AG04450 (cell line): ENCODE data around the gene PAQR9. TPM values are rescaled to one million over a fixed set of nuclear protein-coding genes. Genes with fewer than 3 reads are reported as not detected.

ENCODE experiments used
- CTCF ChIA-PET: fragments of 300-600, 350-600 bp; formaldehyde crosslinking; extraction: SDS; loops from one replicate; lab custom pipeline; 2022; ENCODE audit warnings: antibody characterized with exemption, inconsistent platforms; lab: Charles Lee
- POLR2A ChIA-PET: fragments of 350-600 bp; formaldehyde crosslinking; extraction: SDS; loops from one replicate; lab custom pipeline; 2021; ENCODE audit warnings: antibody characterized with exemption, inconsistent platforms; lab: Yijun Ruan, JAX
- DNase-seq: peaks from one replicate; pipeline ENCODE4 v3.0.0-alpha.2; 2011; ENCODE audit warnings: low read depth, low spot score
- H3K27ac ChIP-seq: one replicate; pipeline ENCODE4 v1.5.1; 2012; ENCODE audit warnings: low read depth, low read length, control low read depth
- H3K27me3 ChIP-seq: one replicate; pipeline ENCODE4 v1.6.0; 2012; ENCODE audit warnings: low read length; ENCODE audit not compliant: control insufficient read depth, insufficient read depth
- H3K4me3 ChIP-seq: 2 replicates; pipeline ENCODE4 v1.5.1; 2011; ENCODE audit warnings: mild to moderate bottlenecking, low read depth, low read length, control low read depth
- H3K9me3 ChIP-seq: 2 replicates; pipeline ENCODE4 v1.5.1; 2012; ENCODE audit warnings: low read length; ENCODE audit not compliant: control insufficient read depth, insufficient read depth
- polyA minus RNA-seq: library from RNA; depleted of rRNA, polyadenylated mRNA; stranded (reverse); fragments of >200 nt; gene quantifications from 2 replicates; pipeline ENCODE4 v1.2.3, GENCODE V29; 2011; rRNA and poly(A)+ RNA removed
- polyA plus RNA-seq: library from polyadenylated mRNA; depleted of rRNA; stranded (reverse); fragments of >200 nt; gene quantifications from 2 replicates; pipeline ENCODE4 v1.2.3, GENCODE V29; 2011; rRNA removed
- TF ChIP-seq, protein P1 (sequence below): IDR thresholded peaks from 2 replicates; pipeline ENCODE4 v1.5.1; 2011; ENCODE audit warnings: low read depth, low read length, control low read depth, inconsistent platforms

PAQR9 gene
- polyA plus RNA-seq (not detected in 2 replicates), polyA minus RNA-seq (not detected in 2 replicates)

- TF ChIP-seq, protein P1, sequence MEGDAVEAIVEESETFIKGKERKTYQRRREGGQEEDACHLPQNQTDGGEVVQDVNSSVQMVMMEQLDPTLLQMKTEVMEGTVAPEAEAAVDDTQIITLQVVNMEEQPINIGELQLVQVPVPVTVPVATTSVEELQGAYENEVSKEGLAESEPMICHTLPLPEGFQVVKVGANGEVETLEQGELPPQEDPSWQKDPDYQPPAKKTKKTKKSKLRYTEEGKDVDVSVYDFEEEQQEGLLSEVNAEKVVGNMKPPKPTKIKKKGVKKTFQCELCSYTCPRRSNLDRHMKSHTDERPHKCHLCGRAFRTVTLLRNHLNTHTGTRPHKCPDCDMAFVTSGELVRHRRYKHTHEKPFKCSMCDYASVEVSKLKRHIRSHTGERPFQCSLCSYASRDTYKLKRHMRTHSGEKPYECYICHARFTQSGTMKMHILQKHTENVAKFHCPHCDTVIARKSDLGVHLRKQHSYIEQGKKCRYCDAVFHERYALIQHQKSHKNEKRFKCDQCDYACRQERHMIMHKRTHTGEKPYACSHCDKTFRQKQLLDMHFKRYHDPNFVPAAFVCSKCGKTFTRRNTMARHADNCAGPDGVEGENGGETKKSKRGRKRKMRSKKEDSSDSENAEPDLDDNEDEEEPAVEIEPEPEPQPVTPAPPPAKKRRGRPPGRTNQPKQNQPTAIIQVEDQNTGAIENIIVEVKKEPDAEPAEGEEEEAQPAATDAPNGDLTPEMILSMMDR: no peak
- Histone ChIP-seq H3K4me3 (peak within 1 kb of the TSS; percentile 55), H3K9me3 (peaks cover 11% of the 10 kb centered on the region), H3K27me3 (peaks cover 36% of the 10 kb centered on the region), H3K27ac (no peak within 1 kb of the TSS)
- CTCF ChIA-PET: interaction anchor here (0.6 to 1.4 kb wide), 2 partner anchors 79 to 135 kb away, joined by 3 to 5 read pairs; no protein-coding TSS in a partner anchor
- DNase-seq: no peak
- POLR2A ChIA-PET: interaction anchor here (0.7 kb wide), 1 partner anchor 328 kb away, joined by 3 read pairs; no protein-coding TSS in a partner anchor
Observed at GRCh38 chr3:142963516-142964448, at the start of gene PAQR9. PAQR9 (minus strand) TSS chr3:142963674; CDS start chr3:142963336, 338 bp downstream.

- TF ChIP-seq, protein P1: no peak
- ChIA-PET CTCF (interaction anchor here (0.6 to 4.1 kb wide), 2 partner anchors 27 to 183 kb away, joined by 3 to 17 read pairs; no protein-coding TSS in a partner anchor), POLR2A (no interaction called here)
- Histone ChIP-seq H3K4me3 (no peak overlapping the region), H3K27ac (no peak overlapping the region), H3K27me3 (no peaks in the 10 kb centered on the region), H3K9me3 (no peaks in the 10 kb centered on the region)
- DNase-seq: no peak
Observed at GRCh38 chr3:143011705-143012104, 48.2 kb upstream of the PAQR9 start.

GRCh38 chr3:143010024-143010423, 46.5 kb upstream of the PAQR9 start:
- TF ChIP-seq, protein P1: no peak
- no peaks in the 10 kb centered on the region for H3K9me3 ChIP-seq
- DNase-seq: no peak
- H3K27me3 ChIP-seq: no peaks in the 10 kb centered on the region
- CTCF ChIA-PET: interaction anchor here (0.9 kb wide), 1 partner anchor 15 kb away, joined by 3 read pairs; no protein-coding TSS in a partner anchor
- no peak overlapping the region for H3K4me3 ChIP-seq
- POLR2A ChIA-PET: no interaction called here
- no peak overlapping the region for H3K27ac ChIP-seq

- POLR2A ChIA-PET: no interaction called here
- TF ChIP-seq, protein P1: no peak
- H3K27ac ChIP-seq: no peak overlapping the region
- CTCF ChIA-PET: interaction anchor here (1.0 to 4.0 kb wide), 2 partner anchors 11 to 17 kb away, joined by 3 to 18 read pairs; no protein-coding TSS in a partner anchor
- H3K4me3 ChIP-seq: no peak overlapping the region
- H3K27me3 ChIP-seq: no peaks in the 10 kb centered on the region
- DNase-seq: no peak
- H3K9me3 ChIP-seq: no peaks in the 10 kb centered on the region; the same call in 1 of the 2 replicates
Observed at GRCh38 chr3:143004823-143005222, 41.3 kb upstream of the PAQR9 start.
